Activated CD4-positive, alpha-beta T cell treated with anti-CD3 and anti-CD28 coated beads for 24 hours (primary cell): ENCODE data around the gene CD200R1L.

Experiments used
- DNase-seq, 2 donors: peaks; one replicate each; pipeline ENCODE4 v3.0.0-alpha.2; 2020; ENCODE audit warnings: low read depth in 2 of 2

Gene CD200R1L

DNA sequence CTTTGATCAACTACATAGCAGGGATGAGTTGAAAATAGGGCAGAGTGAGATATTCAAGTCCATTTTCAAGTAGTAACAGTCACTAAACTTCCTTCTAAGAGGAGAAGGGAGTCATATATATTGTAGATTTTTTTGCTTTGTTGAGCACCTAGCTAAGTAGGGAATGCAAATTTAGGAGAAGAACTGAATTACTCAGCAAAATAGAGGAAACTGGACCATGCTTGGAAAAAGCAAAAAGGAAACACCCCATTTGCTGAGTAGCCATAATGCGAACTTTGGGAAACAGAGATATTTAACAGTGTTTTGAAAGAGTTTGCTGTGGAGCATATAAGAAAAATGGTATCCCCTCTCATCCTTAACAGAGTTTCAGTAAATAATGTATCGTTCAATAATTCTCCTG is 54.9 kb downstream of the CD200R1L start:
- no peak for DNase-seq

DNA sequence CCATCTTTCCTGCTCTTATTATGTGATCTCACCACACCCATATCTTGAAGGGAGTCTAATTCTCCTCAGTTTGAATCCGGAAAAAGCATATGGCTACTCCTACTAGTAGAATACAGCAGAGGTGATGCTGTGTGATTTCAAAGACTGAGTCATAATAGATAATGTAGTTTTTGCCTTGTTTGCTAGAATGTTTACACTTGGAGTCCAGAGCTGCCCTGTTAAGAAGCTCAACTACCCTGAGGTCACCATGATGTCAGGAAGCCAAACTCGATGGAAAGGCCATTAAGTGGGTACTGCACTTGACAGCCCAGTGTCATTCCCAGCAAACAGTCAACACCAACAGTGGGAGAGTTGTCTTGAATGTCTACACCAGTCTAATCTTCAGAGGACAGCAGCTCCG is 56.9 kb downstream of the CD200R1L start:
- no peak for DNase-seq

DNA sequence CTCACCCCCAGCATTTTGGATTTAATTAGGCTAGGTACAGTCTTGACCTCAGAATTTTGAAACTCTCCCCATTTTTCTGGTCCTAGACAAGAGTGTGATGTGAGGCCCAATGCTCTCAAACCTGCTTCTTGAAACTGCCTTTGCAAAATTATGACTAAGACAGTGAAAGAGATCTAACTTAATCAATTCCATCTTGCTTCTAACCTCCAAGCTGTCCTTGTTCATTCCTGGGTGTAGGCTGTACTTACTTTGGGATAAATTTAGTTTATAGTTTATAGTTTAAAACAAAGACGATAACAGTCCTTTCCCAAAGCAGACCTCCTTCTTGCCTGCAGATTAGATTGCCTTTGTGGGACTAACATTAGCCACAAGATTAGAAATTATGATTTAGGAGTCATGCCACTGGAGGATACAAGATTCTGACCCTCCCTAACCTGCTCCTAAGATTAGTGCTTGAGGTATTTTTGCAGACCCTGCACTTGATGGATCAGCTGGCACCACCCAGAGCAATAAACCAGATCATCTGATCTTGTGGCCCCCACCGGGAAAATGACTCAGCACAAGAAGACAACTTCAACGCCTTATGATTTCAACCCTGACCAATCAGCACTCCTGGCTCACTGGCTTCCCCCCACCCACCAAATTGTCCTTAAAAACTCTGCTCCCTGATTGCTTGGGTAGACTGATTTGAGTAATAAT is 59.6 kb downstream of the CD200R1L start:
- no peak for DNase-seq

DNA sequence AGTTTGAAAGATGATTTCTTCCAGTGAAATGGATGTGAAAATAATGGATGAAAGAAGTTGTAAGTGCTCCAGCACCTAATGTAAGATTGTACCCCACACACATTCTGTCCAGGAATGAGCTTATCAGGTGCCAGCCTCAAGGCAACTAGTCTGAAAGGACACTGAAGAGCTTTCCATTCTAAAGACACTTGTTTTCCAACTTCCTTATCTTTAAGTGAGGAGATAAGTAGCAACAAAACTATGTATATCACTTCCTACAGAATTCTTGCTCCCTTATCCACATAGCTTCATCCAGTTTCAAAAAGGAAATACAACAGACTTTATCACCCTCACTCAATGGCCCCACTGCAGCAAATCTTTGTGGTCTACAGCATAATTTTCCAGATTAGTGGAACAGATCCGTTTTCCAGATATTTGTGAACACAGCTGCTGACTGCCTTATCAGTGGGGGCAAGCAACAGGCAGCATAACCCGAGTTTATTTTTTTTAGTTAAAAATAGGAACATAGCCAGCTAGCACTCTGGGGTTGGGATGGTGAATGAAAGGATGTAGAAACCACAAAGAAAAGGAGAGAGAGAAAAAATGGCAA is 60.6 kb downstream of the CD200R1L start:
- no peak for DNase-seq

DNA sequence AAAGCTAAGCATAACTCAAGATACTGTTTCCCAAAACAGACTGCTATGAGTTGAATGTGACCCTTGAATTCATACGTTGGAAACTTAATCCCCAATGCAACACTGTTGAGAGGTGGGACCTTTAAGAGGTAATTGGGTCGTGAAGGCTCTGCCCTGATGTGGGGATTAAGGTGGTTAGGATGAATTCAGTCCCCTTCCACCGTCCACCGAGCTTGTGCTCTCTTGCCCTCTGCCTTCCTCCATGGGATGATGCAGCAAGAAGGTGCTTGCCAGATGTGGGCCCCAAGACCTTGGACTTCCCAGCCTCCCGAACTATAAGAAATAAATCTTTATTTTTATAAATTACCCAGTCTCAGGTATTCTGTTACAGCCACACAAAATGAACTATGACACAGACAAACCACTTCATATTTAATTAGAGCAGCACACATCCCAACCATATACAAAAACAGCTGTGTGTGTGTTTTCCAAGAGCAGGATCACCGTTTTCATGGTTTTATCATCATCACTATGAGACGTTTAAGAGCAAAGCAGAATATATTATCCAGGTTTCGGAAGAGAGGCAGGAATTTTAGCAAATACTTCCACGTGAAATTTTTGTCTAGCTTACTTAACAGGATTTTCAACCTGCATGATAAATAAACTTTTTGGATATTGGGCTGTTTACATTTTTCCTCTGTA is 61.2 kb downstream of the CD200R1L start:
- DNase-seq: no peak

DNA sequence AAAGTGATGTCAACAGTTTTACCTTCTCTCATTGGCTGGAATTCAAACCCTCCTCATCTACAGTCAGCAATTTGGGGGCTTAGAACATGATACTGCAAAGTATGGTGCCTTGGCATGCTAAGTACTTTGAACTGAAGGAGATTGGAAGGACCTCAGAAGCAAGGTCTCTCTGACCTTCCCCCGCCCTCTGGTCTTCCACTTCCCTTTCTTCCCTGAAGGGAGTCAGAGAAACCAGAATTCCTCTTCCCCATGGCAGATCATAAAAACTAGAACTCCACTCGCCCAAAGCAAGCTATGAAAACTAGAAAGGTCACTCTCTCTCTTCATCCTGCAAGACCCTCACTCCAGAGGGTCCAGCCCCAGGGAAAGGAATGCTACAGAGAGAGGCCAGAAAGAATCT is 64.2 kb downstream of the CD200R1L start:
- DNase-seq: no peak

DNA sequence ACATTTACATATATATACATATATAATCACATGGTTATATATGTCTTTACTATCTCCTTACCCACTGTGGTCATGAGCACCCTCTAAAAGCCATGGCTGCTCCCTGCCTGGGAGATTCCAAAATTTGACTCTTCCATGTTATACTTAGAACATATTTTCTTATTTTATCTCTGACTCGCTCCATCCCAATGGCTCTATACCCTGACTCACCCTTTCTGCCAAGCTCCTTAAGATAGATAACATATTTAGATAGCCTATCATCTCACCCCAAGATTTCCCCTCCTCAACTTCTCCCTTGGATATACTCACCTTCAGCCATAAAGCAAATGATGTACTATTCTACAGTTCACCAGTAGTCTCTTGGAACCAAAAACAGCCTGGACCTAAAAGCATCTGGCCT is 65.1 kb downstream of the CD200R1L start:
- no peak for DNase-seq

DNA sequence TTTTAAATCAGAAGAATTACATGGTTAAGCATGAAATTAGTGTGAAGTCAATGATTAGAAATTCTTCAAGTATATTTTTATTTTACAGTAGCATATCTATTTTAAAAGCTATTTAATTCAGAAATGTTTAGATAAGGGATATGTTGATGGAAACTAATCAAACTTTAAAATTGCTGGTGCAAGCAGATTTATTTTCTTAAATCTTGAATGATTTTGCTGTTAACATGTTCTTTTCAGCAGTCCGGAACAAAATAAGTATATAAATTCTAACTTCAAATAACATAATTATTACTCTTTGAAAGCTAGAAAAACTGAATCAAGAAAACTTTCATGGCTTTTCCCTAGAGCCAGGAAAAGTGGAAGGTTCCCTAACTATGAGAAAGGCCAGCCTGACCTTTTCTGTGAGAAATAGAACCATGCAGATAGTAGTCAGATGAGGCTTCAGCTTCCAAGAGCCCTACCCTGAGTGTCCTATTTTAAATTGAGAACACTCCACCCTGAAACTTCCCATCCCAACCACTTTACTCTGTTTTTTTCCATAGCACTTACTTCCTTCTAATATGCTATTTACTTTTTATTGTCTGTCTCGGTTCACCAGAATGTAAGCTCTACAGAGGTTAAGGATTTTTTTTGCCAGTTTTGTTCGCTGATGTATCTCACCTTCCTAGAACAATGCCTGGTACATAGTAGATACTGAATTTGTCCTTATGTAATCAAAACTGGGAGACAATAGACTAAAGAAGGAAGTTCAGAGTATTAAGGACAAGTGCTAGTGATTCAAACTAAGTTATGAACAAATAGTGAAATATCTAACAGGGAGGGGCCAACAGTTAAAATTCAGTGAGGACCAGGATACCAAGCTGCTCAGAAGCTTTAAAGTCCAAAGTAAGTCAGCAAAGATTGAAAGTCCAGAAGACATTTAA is 66.8 kb downstream of the CD200R1L start:
- no peak for DNase-seq

DNA sequence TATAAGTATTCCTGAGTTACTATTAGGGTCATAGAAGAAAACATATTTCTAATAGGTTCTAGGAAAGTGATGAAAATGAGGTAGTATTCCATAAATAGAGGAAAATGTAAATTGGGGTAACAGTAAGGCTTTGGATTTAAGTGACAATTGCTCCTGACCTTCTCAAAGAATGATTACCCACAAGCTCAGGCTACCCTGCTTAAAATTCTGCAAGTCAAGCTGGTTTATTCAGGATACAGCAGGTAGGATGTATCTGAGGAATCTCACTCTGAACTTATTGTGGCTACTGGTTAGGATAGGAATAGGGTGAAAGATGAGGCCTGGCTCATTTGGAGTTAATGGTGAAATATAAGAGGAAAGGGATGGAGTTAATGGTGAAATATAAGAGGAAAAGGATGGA is 67.7 kb downstream of the CD200R1L start:
- DNase-seq: no peak

DNA sequence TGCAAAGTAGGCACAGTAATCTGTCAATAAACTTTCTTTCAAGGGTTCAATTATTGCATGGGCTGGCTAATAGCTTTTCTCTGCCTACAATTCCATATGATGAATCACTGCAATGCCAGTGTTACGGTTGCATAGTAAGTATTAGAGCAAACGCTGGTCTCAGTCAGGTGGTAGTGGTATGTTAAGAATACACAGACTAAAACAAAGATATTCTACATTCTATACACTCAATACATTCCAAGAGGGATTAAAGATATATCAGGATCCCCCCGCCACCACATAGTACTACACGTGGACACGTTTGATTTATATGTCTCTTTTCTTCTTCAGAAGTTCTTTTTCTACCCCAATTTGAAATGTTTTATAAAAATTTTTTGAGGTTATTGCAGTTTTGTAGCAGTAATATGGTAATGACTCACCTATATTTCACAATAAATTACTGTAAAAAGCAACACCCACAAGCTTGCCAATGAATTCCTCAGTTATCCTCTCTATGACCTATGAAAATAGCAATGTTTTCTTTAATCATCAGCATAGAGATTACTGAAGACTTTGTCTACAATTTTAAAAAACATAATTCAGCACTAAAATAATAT is 68.2 kb downstream of the CD200R1L start:
- DNase-seq: no peak

DNA sequence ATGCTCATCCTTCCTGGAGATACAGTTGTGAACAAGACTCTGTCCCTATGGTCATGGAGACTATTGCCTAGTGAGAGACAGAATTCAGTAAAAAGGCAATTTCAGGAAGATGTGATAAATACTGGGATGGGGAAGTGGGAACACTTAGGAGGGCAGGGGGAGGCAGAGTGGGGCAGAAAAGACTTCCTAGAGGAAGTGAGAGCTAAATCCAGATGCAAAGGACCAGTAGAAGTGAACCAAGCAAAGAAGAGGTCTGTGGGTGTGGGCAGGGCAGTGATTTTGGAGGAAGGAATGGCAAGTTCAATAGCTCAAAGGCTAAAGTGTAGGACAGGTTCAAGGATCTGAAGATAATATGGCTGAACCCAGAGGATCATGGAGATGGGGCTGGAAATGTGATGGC is 68.9 kb downstream of the CD200R1L start:
- DNase-seq: no peak

DNA sequence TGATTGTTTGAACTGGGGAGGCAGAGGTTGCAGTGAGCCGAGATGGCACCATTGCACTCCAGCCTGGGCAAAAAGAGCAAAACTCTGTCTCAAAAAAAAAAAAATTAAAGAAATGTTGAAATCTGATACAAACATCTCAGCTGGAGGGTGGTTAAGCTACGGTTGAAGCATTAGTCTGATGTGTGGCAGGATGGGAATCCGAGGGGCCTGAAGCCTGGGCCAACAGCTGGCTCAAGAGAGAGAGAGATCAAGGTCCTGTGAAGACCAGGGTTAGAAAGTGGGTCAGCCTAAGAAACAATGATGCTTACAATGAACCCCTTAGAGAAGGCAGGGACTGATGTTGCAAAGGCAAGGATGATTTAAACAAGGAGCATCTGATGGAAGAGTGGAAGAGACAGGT is 69.8 kb downstream of the CD200R1L start:
- DNase-seq: no peak

DNA sequence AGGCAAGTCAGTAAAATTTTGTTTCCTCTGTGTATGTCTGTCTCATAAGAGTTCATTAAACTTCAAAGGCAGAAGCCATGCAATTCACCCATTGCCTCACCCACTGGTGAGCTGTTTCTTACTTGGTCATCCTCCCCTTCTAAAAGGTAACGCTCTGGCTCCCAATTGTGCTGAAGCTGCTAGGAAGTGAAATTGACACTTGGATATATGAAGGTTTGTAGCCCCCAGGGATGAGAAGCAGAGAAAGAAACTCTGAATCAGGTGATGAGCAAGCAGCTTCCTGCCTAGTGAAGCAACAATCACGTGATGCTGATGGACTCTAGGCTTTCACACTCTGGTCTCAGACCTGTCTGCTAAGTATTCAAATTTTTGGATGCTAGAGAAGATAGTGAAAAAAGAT is 70.7 kb downstream of the CD200R1L start:
- DNase-seq: no peak

DNA sequence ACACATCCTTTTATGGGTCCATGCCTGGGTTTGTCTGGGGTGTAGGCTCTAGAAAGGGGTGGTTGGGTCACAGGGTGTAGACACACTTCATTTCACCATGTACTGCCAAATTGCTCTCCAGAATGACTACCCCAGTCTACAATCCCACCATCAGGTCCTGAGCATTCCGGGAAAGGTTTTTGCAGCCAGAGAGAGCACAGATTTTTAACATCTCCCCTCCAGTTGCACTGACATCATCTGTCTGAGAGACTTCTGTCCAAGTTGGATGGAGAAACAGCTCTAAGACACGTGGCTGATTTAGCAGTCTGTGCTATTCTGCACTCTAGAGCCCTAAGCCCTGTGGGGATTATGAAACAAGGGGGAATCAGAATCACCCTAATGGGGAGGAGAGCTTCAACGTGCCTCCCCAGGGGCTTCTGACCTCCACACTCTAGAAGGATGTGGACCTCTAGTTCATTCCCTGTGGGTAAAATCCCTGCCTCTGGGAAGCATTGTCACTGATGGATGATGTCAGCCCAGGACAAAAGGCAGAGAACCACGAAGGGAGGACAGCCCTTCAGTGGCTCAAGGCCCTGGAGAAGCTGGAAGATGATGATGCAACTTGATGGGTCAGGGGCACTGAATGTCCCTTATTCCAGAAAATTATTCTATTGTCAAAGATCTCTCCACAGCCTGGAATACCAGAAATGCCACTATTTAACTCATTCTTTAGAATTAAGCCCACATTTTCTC is 71.5 kb downstream of the CD200R1L start:
- no peak for DNase-seq

DNA sequence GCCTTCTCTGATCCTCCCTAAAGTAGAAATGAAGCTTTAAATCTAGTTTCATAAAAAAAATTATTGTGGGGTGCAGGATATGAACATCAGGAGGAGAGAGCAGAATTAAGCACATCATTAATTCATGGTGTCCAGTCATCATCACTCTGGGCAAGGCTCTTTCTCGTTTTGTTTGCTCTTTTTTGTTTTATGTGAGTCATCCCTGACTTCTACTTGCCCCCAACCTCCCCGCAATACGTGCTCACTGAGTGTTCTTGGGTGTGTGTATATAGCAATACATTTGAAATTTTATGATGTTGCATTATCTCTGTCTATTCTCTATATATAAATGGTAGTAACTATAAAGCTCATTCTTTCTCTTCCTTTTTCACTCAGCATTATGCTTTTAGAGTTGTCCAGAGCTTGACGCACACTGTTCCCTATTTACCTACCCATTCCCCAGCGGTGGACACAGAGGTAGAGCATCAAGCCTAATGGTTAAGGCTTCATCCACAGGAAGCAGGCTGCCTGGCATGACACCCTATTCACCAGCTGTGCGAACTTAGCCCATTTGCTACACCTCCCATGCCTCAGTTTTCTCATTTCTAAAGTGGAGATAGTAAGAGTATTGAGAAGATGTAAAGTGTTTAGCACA is 72.3 kb downstream of the CD200R1L start:
- DNase-seq: no peak

DNA sequence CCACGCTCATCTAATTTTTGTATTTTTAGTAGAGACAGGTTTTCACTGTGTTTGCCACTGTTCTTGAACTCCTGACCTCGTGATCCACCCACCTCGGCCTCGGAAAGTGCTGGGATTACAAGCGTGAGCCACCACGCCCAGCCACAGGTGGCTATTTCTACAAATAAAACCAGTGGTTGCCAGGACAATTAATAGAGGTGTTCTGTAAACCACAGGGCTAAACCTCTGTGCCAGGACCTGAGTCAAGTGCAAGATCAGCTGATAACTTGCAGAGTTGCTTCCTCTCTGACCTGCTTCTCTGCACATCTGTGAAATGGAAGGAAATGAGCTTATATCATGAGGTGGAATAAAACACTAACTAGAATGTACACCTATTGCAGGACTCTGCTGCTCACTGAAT is 72.8 kb downstream of the CD200R1L start:
- no peak for DNase-seq

DNA sequence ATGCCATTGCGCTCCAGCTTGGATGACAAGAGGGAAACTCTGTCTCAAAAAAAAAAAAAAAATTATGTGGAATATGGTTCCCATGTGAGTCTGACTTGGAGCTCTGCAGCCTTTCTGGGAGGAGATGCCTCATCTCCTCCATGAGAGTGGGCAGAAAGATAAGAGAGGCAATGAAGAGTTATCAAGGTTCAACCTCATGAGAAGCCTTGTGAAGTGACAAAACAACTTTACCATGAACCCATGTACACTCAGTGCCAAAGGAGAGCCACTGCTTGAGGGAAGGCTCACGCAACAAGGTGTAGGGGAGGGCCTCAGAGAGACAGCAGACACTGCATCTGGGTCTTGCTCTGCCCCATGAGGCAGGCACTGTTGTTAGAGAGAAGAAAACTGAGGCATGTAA is 75.7 kb downstream of the CD200R1L start:
- no peak for DNase-seq

DNA sequence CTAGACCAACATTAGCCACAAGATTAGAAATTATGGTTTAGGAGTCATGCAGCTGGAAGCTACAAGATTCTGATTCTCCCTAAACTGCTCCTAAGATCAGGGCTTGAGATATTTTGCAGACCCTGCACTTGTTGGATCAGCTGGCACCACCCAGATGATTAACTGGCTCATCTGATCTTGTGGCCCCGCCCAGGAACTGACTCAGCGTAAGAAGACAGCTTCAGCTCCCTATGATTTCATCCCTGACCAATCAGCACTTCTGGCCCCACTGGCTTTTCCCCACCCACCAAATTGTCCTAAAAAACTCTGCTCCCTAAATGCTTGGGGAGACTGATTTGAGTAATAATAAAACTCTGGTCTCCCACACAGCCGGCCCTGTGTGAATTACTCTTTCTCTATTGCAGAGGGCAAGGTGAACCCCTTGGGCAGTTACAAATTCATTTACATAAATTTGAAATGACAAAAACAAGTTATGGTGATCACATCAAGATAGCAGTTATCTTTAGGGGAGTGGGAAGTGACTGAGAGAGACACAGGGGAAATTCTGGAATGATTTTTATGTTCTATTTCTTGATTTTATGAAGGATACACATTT is 76.5 kb downstream of the CD200R1L start:
- peak; percentile 9 to 18 for DNase-seq

DNA sequence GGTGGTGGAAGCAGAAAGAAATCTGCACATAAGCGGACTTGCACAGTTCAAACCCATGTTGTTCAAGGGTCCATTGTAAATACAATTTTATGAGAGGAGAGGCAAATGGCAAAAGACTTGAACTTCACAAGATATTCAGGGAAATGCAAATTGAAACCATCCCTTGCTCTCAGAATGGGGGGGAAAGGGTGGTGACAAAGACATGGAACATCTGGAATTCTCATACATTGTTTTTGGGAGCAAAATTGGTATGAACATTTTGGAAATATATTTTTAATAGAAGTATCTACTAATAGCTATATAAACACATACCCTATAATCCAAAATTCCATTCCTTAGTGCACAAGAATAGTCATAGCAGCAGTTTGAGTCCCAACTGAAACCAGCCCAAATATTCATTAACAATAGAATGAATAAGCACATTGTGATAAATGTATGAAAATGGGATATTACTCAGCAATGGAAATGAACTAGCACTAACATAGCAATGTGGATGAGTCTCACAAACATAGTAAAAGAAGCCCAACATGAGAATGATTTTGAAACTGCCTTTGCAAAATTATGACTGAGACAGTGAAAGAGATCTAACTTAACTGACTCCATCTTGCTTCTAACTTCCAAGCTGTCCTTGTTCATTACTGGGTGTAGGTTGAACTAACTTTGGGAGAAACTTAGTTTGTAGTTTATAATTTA is 77.2 kb downstream of the CD200R1L start:
- no peak for DNase-seq

DNA sequence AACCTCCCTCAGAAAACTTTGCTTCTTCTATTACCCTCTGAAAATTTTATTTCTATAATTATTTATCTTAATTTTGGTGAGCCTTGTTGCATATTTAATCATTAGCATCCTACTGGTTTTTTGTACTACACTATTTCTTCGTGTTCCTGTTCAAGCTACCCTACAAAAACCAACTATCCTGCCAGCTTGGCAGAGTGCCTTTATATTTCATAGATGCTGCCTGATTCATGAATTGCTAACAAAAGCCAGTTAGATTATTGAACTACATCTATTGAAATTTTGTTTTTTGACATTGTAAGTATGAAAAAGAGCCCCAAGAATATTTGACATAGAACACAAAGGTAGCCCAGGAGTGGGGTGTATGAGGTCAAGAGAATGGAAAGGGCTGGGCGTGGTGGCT is 78.9 kb downstream of the CD200R1L start:
- no peak for DNase-seq
